SK-N-SH (cell line): ENCODE results near the gene PPARD. TPM values are rescaled to one million over a fixed set of nuclear protein-coding genes. Genes with fewer than 3 reads are reported as not detected.

ENCODE experiments used
- CTCF ChIA-PET: fragments of 300-600, 350-600 bp; formaldehyde crosslinking; extraction: SDS; loops from one replicate; lab custom pipeline; 2021; lab: Yijun Ruan, JAX
- POLR2A ChIA-PET: fragments of 350-600 bp; sonication (Branson Sonifier 250); formaldehyde crosslinking; extraction: SDS; loops from one replicate; lab custom pipeline; 2020; ENCODE audit warnings: antibody characterized with exemption, inconsistent platforms; lab: Yijun Ruan, JAX
- DNase-seq: peaks from one replicate; pipeline ENCODE4 v3.0.0; 2012
- H2AFZ ChIP-seq: fragments of 200-600 bp; sonication (generic); 2 replicates; pipeline ENCODE4 v1.8.1; 2016; ENCODE audit warnings: antibody characterized with exemption, mild to moderate bottlenecking, low read depth
- H3F3A ChIP-seq: fragments of 200-600 bp; sonication (generic); replicated peaks from 2 replicates; pipeline ENCODE3; 2016; ENCODE audit warnings: antibody characterized with exemption, mild to moderate bottlenecking; ENCODE audit not compliant: insufficient read depth
- H3K27ac ChIP-seq, 2 experiments: fragments of 200-500 bp in 1 of 2; fragments of 200-600 bp in 1 of 2; sonication (Bioruptor generic) in 1 of 2; sonication (generic), shearing (Covaris generic) in 1 of 2; 2 replicates each; pipeline versions ENCODE4 v1.5.1 to v1.6.1; 2014 to 2016; ENCODE audit warnings: low read depth in 2 of 2, inconsistent platforms in 1 of 2, low read length in 1 of 2, mild to moderate bottlenecking in 1 of 2, mixed read lengths in 1 of 2
- H3K27me3 ChIP-seq: fragments of 200-600 bp; sonication (generic), shearing (Covaris generic); 2 replicates; pipeline ENCODE4 v1.6.1; 2016; ENCODE audit warnings: mixed run types; ENCODE audit not compliant: insufficient read depth
- H3K36me3 ChIP-seq, 2 experiments: fragments of 200-500 bp in 1 of 2; fragments of 200-600 bp in 1 of 2; sonication (Bioruptor generic) in 1 of 2; sonication (generic) in 1 of 2; replicated peaks in 1 of 2; 2 replicates each; pipeline versions ENCODE3 to v1.5.1; 2014 to 2016; ENCODE audit warnings: low read length in 1 of 2, mild to moderate bottlenecking in 1 of 2; ENCODE audit not compliant: insufficient read depth in 2 of 2, control insufficient read depth in 1 of 2
- H3K4me1 ChIP-seq, 2 experiments: fragments of 200-500 bp in 1 of 2; fragments of 200-600 bp in 1 of 2; sonication (Bioruptor generic) in 1 of 2; sonication (generic), shearing (Covaris generic) in 1 of 2; 2 replicates each; pipeline versions ENCODE4 v1.5.1 to v1.6.1; 2014 to 2016; ENCODE audit warnings: low read depth in 1 of 2, low read length in 1 of 2, mixed run types in 1 of 2; ENCODE audit not compliant: insufficient read depth in 2 of 2, control insufficient read depth in 1 of 2
- H3K4me2 ChIP-seq: fragments of 200-600 bp; sonication (generic), shearing (Covaris generic); 2 replicates; pipeline ENCODE4 v1.6.1; 2017; ENCODE audit warnings: mixed run types
- H3K4me3 ChIP-seq, 2 experiments: fragments of 200-500 bp in 1 of 2; fragments of 200-600 bp in 1 of 2; sonication (Bioruptor generic) in 1 of 2; sonication (generic), shearing (Covaris generic) in 1 of 2; 2 replicates each; pipeline versions ENCODE4 v1.5.1 to v1.8.1; 2014 to 2016; ENCODE audit warnings: low read depth in 2 of 2, inconsistent platforms in 1 of 2, low read length in 1 of 2, mild to moderate bottlenecking in 1 of 2, mixed read lengths in 1 of 2, moderate library complexity in 1 of 2
- H3K79me2 ChIP-seq: fragments of 200-600 bp; sonication (generic); 2 replicates; pipeline ENCODE4 v1.8.1; 2017; ENCODE audit warnings: mild to moderate bottlenecking; ENCODE audit not compliant: insufficient read depth
- H3K9ac ChIP-seq: fragments of 200-600 bp; sonication (generic); 2 replicates; pipeline ENCODE4 v1.6.1; 2017; ENCODE audit warnings: mixed run types
- H3K9me2 ChIP-seq: fragments of 200-600 bp; sonication (generic); 2 replicates; pipeline ENCODE4 v1.6.1; 2017; ENCODE audit warnings: mixed run types
- H3K9me3 ChIP-seq: fragments of 200-600 bp; sonication (generic); 2 replicates; pipeline ENCODE4 v1.6.1; 2017; ENCODE audit warnings: mixed run types, mild to moderate bottlenecking, moderate library complexity
- H4K20me1 ChIP-seq: fragments of 200-600 bp; sonication (generic); 2 replicates; pipeline ENCODE4 v1.6.1; 2017; ENCODE audit warnings: mild to moderate bottlenecking, mixed run types; ENCODE audit not compliant: insufficient read depth
- ELF1 ChIP-seq: IDR thresholded peaks from 2 replicates; pipeline ENCODE4 v1.4.0; 2012
- EP300 ChIP-seq, 2 experiments: IDR thresholded peaks; 2 replicates each; pipeline versions ENCODE4 v1.4.0 to v1.6.1; 2012; ENCODE audit warnings: borderline replicate concordance in 1 of 2, low read depth in 1 of 2, low read length in 1 of 2
- FOSL2 ChIP-seq: IDR thresholded peaks from 2 replicates; pipeline ENCODE4 v1.4.0; 2012; ENCODE audit warnings: low read depth, mild to moderate bottlenecking, moderate library complexity, borderline replicate concordance
- FOXM1 ChIP-seq: IDR thresholded peaks from 2 replicates; pipeline ENCODE4 v1.4.0; 2012; ENCODE audit warnings: low read depth, mild to moderate bottlenecking
- GATA2 ChIP-seq: sonication (generic); formaldehyde crosslinking; IDR thresholded peaks from 2 replicates; pipeline ENCODE4 v1.5.0; 2020; ENCODE audit warnings: mild to moderate bottlenecking, missing genetic modification reagents
- IRF3 ChIP-seq: fragments of 150-350 bp; IDR thresholded peaks from 2 replicates; pipeline ENCODE4 v1.6.1; 2016; ENCODE audit warnings: mild to moderate bottlenecking, low read depth, low read length
- MAX ChIP-seq: IDR thresholded peaks from 2 replicates; pipeline ENCODE4 v1.4.0; 2012; ENCODE audit warnings: low read depth
- MXI1 ChIP-seq: IDR thresholded peaks from 2 replicates; pipeline ENCODE4 v1.6.1; 2012; ENCODE audit warnings: mild to moderate bottlenecking, low read depth, low read length, improper control_type of control experiment
- NRF1 ChIP-seq: IDR thresholded peaks from 2 replicates; pipeline ENCODE4 v1.6.1; 2012; ENCODE audit warnings: low read depth, mild to moderate bottlenecking, low read length
- RAD21 ChIP-seq: IDR thresholded peaks from 2 replicates; pipeline ENCODE4 v1.6.1; 2012; ENCODE audit warnings: mild to moderate bottlenecking, low read length
- RCOR1 ChIP-seq: fragments of 150-350 bp; IDR thresholded peaks from 2 replicates; pipeline ENCODE4 v1.6.1; 2017; ENCODE audit warnings: antibody characterized with exemption, low read length
- RXRA ChIP-seq: IDR thresholded peaks from 2 replicates; pipeline ENCODE4 v1.4.0; 2012; ENCODE audit warnings: low read depth, mild to moderate bottlenecking, borderline replicate concordance
- SIN3A ChIP-seq: IDR thresholded peaks from 2 replicates; pipeline ENCODE4 v1.6.1; 2012; ENCODE audit warnings: low read depth, mild to moderate bottlenecking, low read length, moderate library complexity, borderline replicate concordance
- TCF12 ChIP-seq: IDR thresholded peaks from 2 replicates; pipeline ENCODE4 v1.4.0; 2012
- TEAD4 ChIP-seq: IDR thresholded peaks from 2 replicates; pipeline ENCODE4 v1.4.0; 2012; ENCODE audit warnings: mild to moderate bottlenecking, borderline replicate concordance; ENCODE audit not compliant: insufficient read depth
- YY1 ChIP-seq: IDR thresholded peaks from 2 replicates; pipeline ENCODE4 v1.4.0; 2012; ENCODE audit warnings: low read depth, mild to moderate bottlenecking
- ZBTB33 ChIP-seq: IDR thresholded peaks from 2 replicates; pipeline ENCODE4 v1.4.0; 2012; ENCODE audit warnings: low read depth, borderline replicate concordance
- WGBS: methylation state at CpG from one replicate; pipeline ENCODE4 v1.1.6; 2017; ENCODE audit warnings: low lambda C conversion rate; 5-methylcytosine and 5-hydroxymethylcytosine counted together
- polyA plus RNA-seq, 3 experiments: library from polyadenylated mRNA; depleted of rRNA; stranded (reverse); fragments of >200 nt; gene quantifications; 2 replicates each; pipeline ENCODE4 v1.2.3, GENCODE V29; 2012
- TF ChIP-seq, protein P1 (sequence below): fragments of 200-600 bp; sonication (generic); IDR thresholded peaks from 2 replicates; pipeline ENCODE4 v1.6.1; 2017; ENCODE audit warnings: antibody characterized with exemption, mild to moderate bottlenecking, moderate library complexity
- TF ChIP-seq, protein P2 (sequence below): IDR thresholded peaks from 2 replicates; pipeline ENCODE4 v1.4.0; 2012; ENCODE audit warnings: low read depth, borderline replicate concordance
- TF ChIP-seq, protein P3 (sequence below): IDR thresholded peaks from 2 replicates; pipeline ENCODE4; 2012

The PPARD gene
- polyA plus RNA-seq, 1 of the 3 experiments (the other 2 are of a cell fraction): 13.3 TPM

DNA sequence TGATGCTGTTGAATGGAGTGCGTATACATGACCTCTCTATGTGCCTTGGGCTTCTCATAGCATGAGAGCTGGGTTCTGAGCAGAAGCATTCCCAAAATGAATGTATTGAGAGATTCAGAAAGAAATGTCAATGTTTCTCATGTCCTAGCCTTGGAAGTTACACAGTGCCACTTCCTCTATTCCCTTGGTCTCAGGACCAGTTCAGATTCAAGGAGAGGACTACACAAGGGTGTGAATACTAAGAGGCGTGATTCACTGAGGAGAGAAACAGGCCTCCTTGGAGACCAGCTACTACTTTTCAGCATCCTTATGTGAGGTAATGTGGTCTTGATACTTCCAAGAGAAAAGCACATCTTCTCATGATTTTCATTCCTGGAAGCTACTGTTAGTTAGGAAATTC, 10.4 kb downstream of the PPARD start:
- H3K79me2 ChIP-seq: peaks cover 42% of the 10 kb centered on the region
- H3K9ac ChIP-seq: no peak overlapping the region
- no peaks in the 10 kb centered on the region for H3K9me3 ChIP-seq
- DNase-seq: no peak
- H4K20me1 ChIP-seq: no peaks in the 10 kb centered on the region
- peaks cover 4% of the 10 kb centered on the region for H3F3A ChIP-seq
- WGBS: 96% methylated on average over 2 of the region's 2 CpGs
- ChIA-PET CTCF (interaction anchor here (0.9 to 2.2 kb wide), 3 partner anchors 10 to 97 kb away, joined by 3 to 5 read pairs (median 5); partner anchors contain the start of gene PPARD), POLR2A (no interaction called here)
- no peak overlapping the region for H3K27ac ChIP-seq
- H3K4me1 ChIP-seq: peaks cover 0 to 7% of the 10 kb centered on the region in 2 experiments; a peak in 1 of 4 replicates
- TF ChIP-seq TCF12 (no peak), SIN3A (no peak), FOSL2 (no peak), RCOR1 (no peak), RAD21 (no peak), GATA2 (CRISPR knock-in tag) (no peak), NRF1 (no peak)
- TF ChIP-seq, protein P1, sequence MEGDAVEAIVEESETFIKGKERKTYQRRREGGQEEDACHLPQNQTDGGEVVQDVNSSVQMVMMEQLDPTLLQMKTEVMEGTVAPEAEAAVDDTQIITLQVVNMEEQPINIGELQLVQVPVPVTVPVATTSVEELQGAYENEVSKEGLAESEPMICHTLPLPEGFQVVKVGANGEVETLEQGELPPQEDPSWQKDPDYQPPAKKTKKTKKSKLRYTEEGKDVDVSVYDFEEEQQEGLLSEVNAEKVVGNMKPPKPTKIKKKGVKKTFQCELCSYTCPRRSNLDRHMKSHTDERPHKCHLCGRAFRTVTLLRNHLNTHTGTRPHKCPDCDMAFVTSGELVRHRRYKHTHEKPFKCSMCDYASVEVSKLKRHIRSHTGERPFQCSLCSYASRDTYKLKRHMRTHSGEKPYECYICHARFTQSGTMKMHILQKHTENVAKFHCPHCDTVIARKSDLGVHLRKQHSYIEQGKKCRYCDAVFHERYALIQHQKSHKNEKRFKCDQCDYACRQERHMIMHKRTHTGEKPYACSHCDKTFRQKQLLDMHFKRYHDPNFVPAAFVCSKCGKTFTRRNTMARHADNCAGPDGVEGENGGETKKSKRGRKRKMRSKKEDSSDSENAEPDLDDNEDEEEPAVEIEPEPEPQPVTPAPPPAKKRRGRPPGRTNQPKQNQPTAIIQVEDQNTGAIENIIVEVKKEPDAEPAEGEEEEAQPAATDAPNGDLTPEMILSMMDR: no peak
- no peaks in the 10 kb centered on the region for H3K27me3 ChIP-seq
- H3K9me2 ChIP-seq: no peaks in the 10 kb centered on the region
- H3K36me3 ChIP-seq: peaks cover 9 to 35% of the 10 kb centered on the region in 2 experiments
- H3K4me2 ChIP-seq: no peak overlapping the region
- no peak overlapping the region for H3K4me3 ChIP-seq
- no peak overlapping the region for H2AFZ ChIP-seq

DNA sequence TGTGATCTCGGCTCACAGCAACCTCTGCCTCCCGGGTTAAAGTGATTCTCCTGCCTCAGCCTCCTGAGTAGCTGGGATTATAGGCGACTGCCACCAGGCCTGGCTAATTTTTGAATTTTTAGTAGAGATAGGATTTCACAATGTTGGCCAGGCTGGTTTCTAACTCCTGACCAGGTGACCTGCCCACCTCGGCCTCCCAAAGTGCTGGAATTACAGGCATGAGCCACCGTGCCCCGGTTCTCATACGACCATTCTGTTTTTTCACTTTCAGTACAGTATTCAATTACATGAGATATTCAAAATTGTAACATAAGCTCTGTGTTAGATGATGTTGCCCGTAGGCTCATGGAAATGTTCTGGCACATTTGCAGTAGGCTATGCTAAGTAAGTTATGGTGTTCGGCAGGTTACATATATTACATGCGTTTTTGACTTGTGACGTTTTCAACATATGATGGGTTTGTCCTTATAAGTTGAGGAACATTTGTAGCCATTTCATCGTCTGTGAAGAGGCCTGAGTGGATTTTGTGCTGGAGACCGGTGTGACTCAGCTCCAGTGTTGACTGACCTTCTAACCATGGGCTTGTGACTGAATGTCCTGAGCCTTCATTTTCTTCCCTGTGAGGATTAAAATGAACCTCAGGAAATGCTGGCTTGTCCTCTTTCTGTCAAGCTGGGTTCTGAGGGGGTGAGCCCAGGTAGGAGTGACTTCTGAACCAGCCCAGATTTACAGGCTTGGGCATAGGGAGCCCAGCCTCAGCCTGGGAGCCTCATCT, 12.2 kb downstream of the PPARD start:
- CTCF ChIA-PET: interaction anchor here (1.2 to 2.5 kb wide), 2 partner anchors 12 to 95 kb away, joined by 6 to 7 read pairs; partner anchors contain the start of gene PPARD
- H3K27ac ChIP-seq: no peak overlapping the region
- no peak for DNase-seq
- no peaks in the 10 kb centered on the region for H3F3A ChIP-seq
- TF ChIP-seq TEAD4 (no peak), MXI1 (no peak), ELF1 (no peak), ZBTB33 (no peak), EP300 (IDR thresholded peaks at IDR 0.05; ENCODE audit: borderline replicate concordance in 1 of 2, low read depth in 1 of 2, low read length in 1 of 2) (no peak), FOSL2 (no peak), FOXM1 (no peak), RXRA (no peak), MAX (no peak), IRF3 (no peak), YY1 (no peak)
- TF ChIP-seq, protein P2, sequence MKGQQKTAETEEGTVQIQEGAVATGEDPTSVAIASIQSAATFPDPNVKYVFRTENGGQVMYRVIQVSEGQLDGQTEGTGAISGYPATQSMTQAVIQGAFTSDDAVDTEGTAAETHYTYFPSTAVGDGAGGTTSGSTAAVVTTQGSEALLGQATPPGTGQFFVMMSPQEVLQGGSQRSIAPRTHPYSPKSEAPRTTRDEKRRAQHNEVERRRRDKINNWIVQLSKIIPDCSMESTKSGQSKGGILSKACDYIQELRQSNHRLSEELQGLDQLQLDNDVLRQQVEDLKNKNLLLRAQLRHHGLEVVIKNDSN: no peak
- TF ChIP-seq, protein P3, sequence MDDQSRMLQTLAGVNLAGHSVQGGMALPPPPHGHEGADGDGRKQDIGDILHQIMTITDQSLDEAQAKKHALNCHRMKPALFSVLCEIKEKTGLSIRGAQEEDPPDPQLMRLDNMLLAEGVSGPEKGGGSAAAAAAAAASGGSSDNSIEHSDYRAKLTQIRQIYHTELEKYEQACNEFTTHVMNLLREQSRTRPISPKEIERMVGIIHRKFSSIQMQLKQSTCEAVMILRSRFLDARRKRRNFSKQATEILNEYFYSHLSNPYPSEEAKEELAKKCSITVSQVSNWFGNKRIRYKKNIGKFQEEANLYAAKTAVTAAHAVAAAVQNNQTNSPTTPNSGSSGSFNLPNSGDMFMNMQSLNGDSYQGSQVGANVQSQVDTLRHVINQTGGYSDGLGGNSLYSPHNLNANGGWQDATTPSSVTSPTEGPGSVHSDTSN: no peak
- TF ChIP-seq, all 33 proteins: peak for 0
- Histone ChIP-seq H2AFZ (no peak overlapping the region), H3K9ac (no peak overlapping the region), H3K36me3 (peaks cover 9 to 32% of the 10 kb centered on the region in 2 experiments), H4K20me1 (no peaks in the 10 kb centered on the region), H3K9me3 (no peaks in the 10 kb centered on the region), H3K27me3 (no peaks in the 10 kb centered on the region), H3K9me2 (no peaks in the 10 kb centered on the region), H3K4me1 (peaks cover 2 to 11% of the 10 kb centered on the region in 2 experiments; a peak in 1 of 4 replicates), H3K79me2 (peaks cover 36% of the 10 kb centered on the region), H3K4me3 (no peak overlapping the region), H3K4me2 (no peak overlapping the region)
- POLR2A ChIA-PET: no interaction called here
- 99% methylated on average over 13 of the region's 13 CpGs for WGBS
